Measurements from ENCODE around the gene KTN1.

The KTN1 gene

GRCh38 chr14:55605793-55606192, 25.8 kb downstream of the KTN1 start:
- DNase-seq (ENCODE audit: low read depth, low spot score): no peak

GRCh38 chr14:55607386-55607785, 27.4 kb downstream of the KTN1 start:
- no peak for DNase-seq (ENCODE audit: low read depth, low spot score)

- DNase-seq (ENCODE audit: low read depth, low spot score): no peak
These were observed 29.7 kb downstream of the KTN1 start for GRCh38 chr14:55609681-55610080.

- no peak for DNase-seq (ENCODE audit: low read depth, low spot score)
These were observed 30.8 kb downstream of the KTN1 start for GRCh38 chr14:55610713-55611370.

GRCh38 chr14:55611859-55612258, 31.9 kb downstream of the KTN1 start:
- no peak for DNase-seq (ENCODE audit: low read depth, low spot score)

- DNase-seq (ENCODE audit: low read depth, low spot score): no peak
These were observed 34.3 kb downstream of the KTN1 start for GRCh38 chr14:55614304-55614703.

- no peak for DNase-seq (ENCODE audit: low read depth, low spot score)
These were observed 40.3 kb downstream of the KTN1 start for GRCh38 chr14:55620277-55620676.

GRCh38 chr14:55620981-55621380, 41.0 kb downstream of the KTN1 start:
- no peak for DNase-seq (ENCODE audit: low read depth, low spot score)

GRCh38 chr14:55621391-55621790, 41.4 kb downstream of the KTN1 start:
- DNase-seq (ENCODE audit: low read depth, low spot score): no peak

- DNase-seq (ENCODE audit: low read depth, low spot score): no peak
These were observed 44.9 kb downstream of the KTN1 start for GRCh38 chr14:55624913-55625312.

GRCh38 chr14:55625481-55625880, 45.5 kb downstream of the KTN1 start:
- DNase-seq (ENCODE audit: low read depth, low spot score): no peak

- no peak for DNase-seq (ENCODE audit: low read depth, low spot score)
These were observed 46.1 kb downstream of the KTN1 start for GRCh38 chr14:55626131-55626530.

GRCh38 chr14:55628426-55628825, 48.4 kb downstream of the KTN1 start:
- no peak for DNase-seq (ENCODE audit: low read depth, low spot score)

- DNase-seq (ENCODE audit: low read depth, low spot score): no peak
These were observed 58.7 kb downstream of the KTN1 start for GRCh38 chr14:55638665-55639064.

- DNase-seq (ENCODE audit: low read depth, low spot score): no peak
These were observed 61.3 kb downstream of the KTN1 start for GRCh38 chr14:55641290-55641689.

- no peak for DNase-seq (ENCODE audit: low read depth, low spot score)
These were observed 61.9 kb downstream of the KTN1 start for GRCh38 chr14:55641954-55642353.

- DNase-seq (ENCODE audit: low read depth, low spot score): no peak
These were observed 65.1 kb downstream of the KTN1 start for GRCh38 chr14:55645145-55645544.

GRCh38 chr14:55645845-55646832, 66.1 kb downstream of the KTN1 start:
- no peak for DNase-seq (ENCODE audit: low read depth, low spot score)

- DNase-seq (ENCODE audit: low read depth, low spot score): no peak
These were observed 71.0 kb downstream of the KTN1 start for GRCh38 chr14:55650992-55651391.

GRCh38 chr14:55654243-55654642, 74.2 kb downstream of the KTN1 start:
- DNase-seq (ENCODE audit: low read depth, low spot score): no peak

GRCh38 chr14:55661029-55661428, 81.0 kb downstream of the KTN1 start:
- no peak for DNase-seq (ENCODE audit: low read depth, low spot score)

- DNase-seq (ENCODE audit: low read depth, low spot score): no peak
These were observed 82.7 kb downstream of the KTN1 start for GRCh38 chr14:55662752-55663151.

Data from activated CD4-positive, CD25-positive, alpha-beta regulatory T cell treated with anti-CD3 and anti-CD28 coated beads, Interleukin-2, amount 50 U/mL, for 16 hours (primary cell).